Right ventricle myocardium inferior (tissue), 1 donor: ENCODE data around the gene SLC12A6. TPM values are rescaled to one million over a fixed set of nuclear protein-coding genes. Genes with fewer than 3 reads are reported as not detected.
A peak's percentile ranks its signal among the peaks of the same experiment; 100 is the strongest.

Experiments used
- ATAC-seq: fragments of 200-7000 bp; cut with Tn5 transposase; one replicate; pipeline ENCODE4 v1.9.1; 2020; ENCODE audit warnings: mild to moderate bottlenecking, moderate library complexity
- DNase-seq: peaks from one replicate; pipeline ENCODE4 v3.0.0; 2021; ENCODE audit errors: missing footprints
- intact Hi-C: fragments of 100-400 bp; cut with DNase I; formaldehyde crosslinking; loops from one replicate; pipeline ENCODE4 v1.11.0; 2022
- total RNA-seq: library from RNA; stranded (reverse); fragmentation: NEBNext Ultra II Directional; extraction: Animal tissue kit (Norgen Biotek cat#: 25700); gene quantifications from one replicate; pipeline ENCODE4 v1.2.1, GENCODE V29; 2021
- donor health status: DM: no; HTN: yes; CAD: no; lungs with severe emphysema.

The SLC12A6 gene
- total RNA-seq, 1 donor from 2014 or later, result 30.4 TPM

DNA sequence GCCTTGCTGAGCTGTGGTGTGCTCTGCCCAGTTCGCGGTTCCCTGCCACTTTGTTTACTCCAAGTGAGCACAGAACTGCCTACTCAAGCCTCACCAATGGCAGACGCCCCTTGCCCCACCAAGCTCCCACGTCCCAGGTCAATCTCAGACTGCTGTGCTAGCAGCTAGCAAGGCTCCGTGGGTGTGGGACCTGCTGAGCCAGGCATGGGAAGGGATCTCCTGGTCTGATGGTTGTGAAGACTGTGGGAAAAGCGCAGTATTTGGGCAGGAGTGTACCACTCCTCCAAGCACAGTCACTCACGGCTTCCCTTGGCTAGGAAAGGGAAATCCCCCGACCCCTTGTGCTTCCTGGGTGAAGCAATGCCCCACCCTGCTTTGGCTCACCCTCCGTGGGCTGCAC lies 45.0 kb downstream of the SLC12A6 start:
- ATAC-seq (no peak), DNase-seq (no peak)
- intact Hi-C loops, result no loop called here

DNA sequence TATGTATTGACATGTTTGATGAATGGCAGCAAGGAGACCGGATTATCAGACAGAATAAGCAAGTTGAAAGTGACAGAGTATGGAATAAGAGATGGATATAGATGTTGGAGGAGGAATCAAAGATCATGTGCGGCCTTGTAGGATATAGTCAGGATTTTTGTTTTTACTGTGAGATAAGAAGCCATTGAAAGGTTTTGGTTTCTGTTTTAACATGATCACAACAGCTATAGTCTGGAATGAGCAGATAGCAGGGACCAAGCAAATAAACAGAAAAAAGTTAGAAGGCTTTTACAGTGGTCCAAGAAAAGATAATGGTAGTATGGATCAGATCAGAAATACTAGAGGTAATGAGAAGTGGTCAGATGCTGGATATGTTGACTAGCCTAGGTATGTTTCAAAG lies 52.6 kb downstream of the SLC12A6 start:
- no peak for DNase-seq
- ATAC-seq, result no peak
- intact Hi-C loops, result no loop called here

DNA sequence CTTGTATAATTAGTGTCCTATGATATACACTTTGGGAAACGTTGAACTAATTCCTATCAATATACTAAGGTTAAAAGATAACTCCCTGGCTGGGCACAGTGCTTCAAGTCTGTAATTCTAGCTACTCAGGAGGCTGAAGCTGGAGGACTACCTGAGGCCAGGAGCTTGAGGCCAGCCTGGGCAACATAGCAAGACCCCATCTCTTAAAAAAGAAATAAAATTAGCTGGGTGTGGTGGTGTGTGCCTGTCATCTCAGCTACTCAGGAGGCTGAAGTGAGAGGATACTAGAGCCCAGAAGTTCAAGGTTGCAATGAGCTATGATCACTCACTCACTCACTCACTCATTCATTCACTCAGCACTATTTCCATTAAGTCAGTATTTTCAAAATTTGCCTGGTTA lies 55.2 kb downstream of the SLC12A6 start:
- DNase-seq (no peak), ATAC-seq (no peak)
- intact Hi-C loops, result no loop called here

DNA sequence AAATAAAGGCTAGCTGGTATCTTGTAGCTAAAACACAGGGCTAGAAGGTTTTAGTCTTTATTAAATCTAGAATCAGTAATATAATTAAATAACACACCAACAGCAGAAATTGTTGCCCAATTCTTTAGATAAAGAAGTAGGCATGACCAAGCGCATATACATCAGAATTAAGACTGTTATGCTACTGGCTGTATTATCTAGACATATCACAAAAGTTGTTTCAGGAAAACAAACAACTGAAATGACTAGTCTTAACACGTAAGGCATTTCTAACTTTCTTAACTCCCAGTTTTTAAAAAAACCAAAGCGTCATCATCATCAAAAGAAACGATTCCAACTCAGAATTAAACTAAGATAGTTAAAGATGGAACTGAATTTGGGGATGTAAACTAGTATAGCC lies 57.4 kb downstream of the SLC12A6 start:
- intact Hi-C loops, result no loop called here
- no peak for DNase-seq
- ATAC-seq, result no peak

DNA sequence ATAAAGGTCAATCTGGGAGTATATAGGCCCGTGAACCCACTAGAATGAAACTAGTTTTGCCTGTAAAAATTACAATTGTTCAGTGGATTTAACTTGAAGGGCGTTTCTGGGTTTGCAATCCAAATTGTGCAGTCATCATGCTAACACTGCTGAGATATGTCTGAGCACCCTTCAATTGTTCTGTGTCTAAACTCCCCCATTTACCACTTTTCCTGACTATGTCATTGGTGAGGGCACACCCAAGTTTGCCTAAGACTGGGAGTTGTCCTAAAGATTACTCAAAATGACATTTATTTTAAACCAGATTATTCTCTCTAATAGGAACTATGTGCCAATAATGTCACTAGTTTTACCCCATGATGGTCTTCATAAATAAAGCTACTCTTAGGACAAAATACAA lies 58.2 kb downstream of the SLC12A6 start:
- intact Hi-C loops, result no loop called here
- ATAC-seq, result peak; percentile 31
- no peak for DNase-seq

DNA sequence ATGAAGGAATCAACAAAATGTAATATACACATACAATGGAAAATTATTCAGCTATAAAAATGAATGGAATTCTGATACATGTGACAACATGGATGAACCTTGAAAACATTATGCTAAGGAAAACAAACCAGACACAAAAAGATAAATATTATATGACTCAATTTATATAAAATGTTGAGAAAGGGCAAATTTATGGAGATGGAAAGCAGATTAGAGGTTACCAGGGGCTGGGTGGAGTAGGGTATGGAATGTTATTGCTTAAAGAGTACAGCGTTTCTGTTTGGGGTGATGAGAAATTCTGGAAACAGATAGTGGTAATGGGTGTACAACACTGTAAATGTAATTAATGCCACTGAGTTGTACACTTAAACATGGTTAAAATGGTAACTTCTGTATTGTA lies 61.9 kb downstream of the SLC12A6 start:
- DNase-seq (no peak), ATAC-seq (no peak)
- intact Hi-C loops, result no loop called here

DNA sequence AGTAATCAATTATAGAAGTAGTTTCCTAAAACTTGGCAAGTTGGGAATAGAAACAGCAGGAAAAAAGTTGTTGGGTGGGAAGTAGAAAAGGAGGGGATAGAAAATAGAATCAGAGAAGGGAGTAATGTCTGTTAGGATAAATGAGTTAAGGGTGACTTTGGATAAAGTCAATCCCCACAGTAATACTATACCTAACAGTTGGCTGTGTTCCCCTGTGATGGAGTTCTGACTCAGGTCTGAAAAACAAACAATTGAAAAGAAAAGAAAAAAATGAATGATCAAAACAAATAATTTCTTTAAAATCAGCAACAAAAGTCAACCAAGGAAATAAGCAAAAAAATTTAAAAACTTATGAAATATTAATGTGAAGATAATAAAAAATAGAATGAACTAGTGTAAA lies 62.4 kb downstream of the SLC12A6 start:
- ATAC-seq (no peak), DNase-seq (no peak)
- intact Hi-C loops, result no loop called here

DNA sequence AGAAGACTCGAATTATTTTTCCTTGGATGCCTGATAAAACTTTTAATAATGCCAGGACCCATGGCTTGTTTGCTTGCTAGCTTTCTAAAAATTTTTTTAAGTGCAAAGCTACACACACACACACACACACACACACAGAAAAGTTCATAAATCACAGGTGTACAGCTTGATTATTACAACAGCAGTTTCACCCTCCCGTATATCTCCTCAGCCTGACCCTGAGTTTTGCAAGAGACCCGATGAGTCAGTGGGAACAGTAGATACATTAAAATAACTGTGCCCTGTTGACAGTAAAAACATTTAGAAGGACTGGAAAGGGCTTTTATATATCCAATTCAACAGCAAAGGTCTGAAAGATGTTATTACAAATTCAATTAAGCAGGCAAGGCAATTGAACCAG lies 66.1 kb downstream of the SLC12A6 start:
- DNase-seq (no peak), ATAC-seq (no peak)
- intact Hi-C loops, result no loop called here

DNA sequence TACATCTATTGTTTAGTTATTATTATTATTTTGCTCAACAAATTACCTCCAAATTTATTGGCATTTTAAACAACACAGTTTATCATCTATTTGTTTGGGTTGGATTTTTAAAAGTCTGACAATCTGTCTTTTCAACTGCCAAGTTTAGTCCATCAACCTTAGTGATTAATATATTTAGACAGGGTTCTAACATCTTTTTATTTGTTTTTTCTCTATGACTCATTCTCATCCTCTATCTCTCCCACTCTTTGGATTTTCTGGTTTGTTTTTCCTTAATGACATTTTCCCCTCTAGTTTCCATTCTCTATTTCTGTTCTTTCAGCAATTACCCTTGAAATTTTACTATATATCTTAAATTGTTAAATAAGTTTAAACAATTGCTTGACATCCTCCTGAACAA lies 70.8 kb downstream of the SLC12A6 start:
- intact Hi-C loops, result no loop called here
- DNase-seq, result no peak
- no peak for ATAC-seq

DNA sequence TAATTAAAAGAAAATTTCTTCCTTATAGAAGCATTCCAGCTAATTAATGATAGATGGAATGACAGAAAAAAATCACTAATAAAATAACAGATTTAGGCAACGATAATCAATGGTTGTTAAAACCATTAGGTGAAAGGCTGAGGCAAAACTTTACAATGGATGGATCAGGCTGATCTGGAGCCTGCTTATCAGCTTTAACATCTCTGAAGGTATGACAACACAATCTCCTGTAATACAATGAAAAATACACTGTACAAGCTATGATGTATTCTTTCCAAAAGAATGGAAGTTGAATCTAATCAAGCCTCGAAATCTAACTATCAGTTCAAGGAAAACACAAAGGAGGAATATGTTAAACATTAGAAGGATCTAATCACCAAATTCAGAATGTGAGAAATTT lies 73.5 kb downstream of the SLC12A6 start:
- intact Hi-C loops, result loop anchor here (5.0 kb wide), 1 partner anchor 53 kb away; no protein-coding TSS in a partner anchor
- DNase-seq (no peak), ATAC-seq (no peak)

DNA sequence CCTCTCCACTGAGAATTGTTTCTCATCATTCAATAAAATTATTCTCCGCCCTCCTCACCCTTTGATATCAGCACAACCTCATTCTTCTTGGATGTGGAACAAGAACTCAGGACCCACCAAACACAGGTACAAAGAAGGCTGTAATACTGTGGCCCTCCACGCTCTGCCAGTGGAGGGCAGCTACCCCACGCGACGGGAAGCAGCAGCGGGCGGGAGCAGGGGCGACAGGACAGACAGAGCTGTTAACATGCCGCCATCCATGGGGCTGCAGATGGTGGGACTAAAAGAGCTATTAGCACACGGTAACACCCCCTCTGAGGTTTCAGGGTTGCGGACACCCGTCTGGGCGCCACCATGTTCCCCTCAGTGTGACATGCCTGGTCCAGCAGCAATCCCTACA lies 75.2 kb downstream of the SLC12A6 start:
- no peak for DNase-seq
- intact Hi-C loops, result loop anchor here (5.0 kb wide), 1 partner anchor 55 kb away; no protein-coding TSS in a partner anchor
- ATAC-seq, result no peak

DNA sequence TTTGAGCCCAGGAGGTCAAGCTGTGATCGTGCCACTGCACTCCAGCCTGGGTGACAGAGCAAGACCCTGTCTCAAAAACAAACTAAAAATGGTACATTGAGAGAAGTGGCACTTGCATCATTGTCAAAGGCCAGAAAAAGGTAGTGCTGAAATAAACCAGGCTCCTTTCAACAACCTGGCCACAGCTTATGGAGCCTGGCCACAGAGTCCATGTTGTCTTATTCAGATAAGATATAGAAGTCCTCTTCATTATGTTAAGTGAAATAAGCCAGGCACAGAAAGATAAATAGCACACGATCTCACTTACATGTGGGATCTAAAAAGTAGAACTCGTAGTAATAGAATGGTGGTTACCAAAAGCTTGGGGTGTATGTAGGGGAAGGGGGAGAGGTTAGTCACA lies 78.0 kb downstream of the SLC12A6 start:
- ATAC-seq (peak; percentile 91), DNase-seq (no peak)
- intact Hi-C loops, result loop anchor here (5.0 kb wide), 1 partner anchor 78 kb away; the partner anchor contains the start of gene SLC12A6

DNA sequence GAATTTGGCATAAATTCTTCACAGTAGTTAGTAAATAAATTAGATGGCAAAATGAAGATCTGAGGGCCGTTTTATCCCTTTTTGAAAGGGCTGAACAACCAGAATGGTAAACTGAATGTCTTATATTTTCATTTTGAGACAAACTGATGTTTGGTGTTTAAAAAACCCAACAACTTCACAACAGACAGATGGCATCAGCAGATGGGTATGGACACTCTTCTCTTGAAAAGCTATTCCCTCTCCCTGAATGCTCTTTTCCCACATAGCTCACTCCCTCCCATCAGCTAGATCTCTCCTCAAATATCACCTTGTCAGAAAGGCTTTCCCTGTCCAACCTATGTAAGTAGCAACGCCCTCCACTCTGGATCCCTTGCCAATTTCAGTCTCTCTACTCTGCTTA lies 79.4 kb downstream of the SLC12A6 start:
- intact Hi-C loops, result loop anchor here (5.0 kb wide), 1 partner anchor 79 kb away; the partner anchor contains the start of gene SLC12A6
- no peak for ATAC-seq
- DNase-seq, result no peak

DNA sequence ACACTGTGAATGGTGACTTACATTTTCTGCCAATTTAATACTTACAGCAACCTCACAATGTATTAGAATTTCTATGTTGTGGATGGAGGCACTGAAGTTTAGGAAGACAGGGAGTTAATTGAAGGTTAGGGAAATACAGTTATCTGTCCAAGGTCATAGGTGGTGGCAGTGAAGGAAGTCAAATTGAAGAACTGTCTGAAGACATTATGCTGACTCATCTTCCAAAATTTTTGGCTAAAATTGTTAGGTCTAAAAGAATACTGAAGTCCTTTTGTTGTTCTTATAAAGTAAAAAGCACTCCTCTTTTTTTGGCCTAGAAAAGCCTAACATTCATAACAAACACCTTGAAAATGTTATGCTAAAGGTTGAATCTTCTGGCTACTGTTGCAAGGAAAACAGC lies 85.0 kb downstream of the SLC12A6 start:
- no peak for ATAC-seq
- intact Hi-C loops, result no loop called here

DNA sequence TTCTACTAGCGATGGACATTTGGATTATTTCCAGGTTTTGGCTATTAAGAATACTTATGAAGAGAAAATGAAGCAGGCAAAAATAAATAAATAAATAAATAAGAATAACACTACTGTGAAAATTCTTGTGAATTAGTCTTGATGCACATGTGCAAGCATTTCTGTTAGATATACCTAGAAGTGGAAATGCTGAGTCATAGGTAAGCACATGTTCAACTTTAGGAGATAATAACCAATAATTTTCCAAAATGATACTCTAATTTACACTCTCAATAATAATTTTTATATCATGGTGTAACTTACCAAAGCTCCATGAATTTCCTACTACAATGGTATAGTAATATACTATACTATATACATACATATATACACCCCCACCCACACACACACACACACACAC lies 89.4 kb downstream of the SLC12A6 start:
- ATAC-seq (no peak), DNase-seq (no peak)
- intact Hi-C loops, result no loop called here

More for the DNA sequence above, 85.0 kb downstream of the SLC12A6 start:
- DNase-seq, result no peak

DNA sequence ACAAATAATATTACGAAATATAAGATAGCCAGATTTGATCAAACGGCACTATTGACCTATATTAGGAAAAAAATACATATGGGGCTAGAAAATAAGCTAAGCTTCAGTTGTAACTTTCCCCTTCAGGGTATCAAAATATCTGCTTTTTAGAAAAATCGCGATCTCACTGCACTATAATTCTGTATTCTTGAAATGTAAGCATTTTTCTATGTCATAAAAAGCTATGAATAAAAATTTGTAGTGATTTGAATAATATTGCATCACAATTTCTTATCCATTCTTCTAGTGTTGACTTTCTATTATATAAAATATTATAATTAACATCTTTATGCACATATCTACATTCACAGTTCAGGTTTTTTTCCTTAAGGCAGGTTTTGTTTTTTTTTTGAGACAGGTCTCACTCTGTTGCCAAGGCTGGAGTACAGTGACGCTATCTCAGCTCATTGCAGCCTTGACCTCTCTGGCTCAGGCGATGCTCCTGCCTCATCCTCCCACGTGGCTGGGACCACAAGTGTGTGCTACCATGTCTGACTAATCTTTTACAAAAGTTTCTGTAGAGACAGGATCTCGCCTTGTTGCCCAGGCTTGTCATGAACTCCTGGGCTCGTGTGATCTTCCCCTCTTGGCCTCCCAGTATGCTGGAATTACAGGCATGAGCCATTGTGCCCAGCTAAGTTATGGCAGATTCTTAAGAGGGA lies 91.2 kb downstream of the SLC12A6 start:
- intact Hi-C loops, result no loop called here
- no peak for ATAC-seq
- DNase-seq, result no peak

DNA sequence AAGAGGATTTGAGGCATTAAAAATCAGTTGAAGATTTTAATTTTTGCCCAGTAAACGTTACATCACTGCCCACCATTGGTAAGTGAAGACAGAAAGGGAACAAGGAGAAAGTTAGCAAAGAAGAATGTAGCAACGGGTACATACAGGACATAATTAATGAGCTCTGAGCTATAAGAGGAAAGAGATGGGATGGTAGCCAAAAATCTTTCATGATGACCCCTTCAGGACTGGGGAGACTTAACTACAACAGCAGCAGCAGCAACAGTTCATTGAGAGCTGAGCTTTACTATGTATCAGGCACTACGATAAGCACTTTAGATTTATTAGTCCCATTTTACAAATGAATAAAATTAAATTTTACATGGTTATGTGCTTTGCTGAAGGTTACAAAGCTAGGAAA lies 94.4 kb downstream of the SLC12A6 start:
- intact Hi-C loops, result no loop called here
- DNase-seq (no peak), ATAC-seq (no peak)

DNA sequence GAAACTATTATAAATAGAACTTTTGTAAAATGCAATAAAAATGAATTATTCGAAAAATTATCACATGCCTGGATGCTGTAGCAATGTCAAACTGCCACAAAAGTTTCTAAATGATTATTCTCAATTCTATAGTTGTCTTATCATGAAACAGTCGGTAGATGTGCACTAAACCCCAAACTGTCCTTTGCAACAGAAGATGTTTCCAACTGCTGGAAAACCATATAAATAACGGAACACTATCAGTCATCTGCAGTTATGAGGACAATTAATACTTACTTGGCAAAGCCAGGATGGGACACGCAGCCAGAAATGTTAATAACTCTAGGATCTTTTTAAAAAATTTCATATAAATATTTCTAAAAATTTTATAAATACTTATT lies 95.3 kb downstream of the SLC12A6 start:
- DNase-seq, result no peak
- intact Hi-C loops, result no loop called here
- no peak for ATAC-seq

DNA sequence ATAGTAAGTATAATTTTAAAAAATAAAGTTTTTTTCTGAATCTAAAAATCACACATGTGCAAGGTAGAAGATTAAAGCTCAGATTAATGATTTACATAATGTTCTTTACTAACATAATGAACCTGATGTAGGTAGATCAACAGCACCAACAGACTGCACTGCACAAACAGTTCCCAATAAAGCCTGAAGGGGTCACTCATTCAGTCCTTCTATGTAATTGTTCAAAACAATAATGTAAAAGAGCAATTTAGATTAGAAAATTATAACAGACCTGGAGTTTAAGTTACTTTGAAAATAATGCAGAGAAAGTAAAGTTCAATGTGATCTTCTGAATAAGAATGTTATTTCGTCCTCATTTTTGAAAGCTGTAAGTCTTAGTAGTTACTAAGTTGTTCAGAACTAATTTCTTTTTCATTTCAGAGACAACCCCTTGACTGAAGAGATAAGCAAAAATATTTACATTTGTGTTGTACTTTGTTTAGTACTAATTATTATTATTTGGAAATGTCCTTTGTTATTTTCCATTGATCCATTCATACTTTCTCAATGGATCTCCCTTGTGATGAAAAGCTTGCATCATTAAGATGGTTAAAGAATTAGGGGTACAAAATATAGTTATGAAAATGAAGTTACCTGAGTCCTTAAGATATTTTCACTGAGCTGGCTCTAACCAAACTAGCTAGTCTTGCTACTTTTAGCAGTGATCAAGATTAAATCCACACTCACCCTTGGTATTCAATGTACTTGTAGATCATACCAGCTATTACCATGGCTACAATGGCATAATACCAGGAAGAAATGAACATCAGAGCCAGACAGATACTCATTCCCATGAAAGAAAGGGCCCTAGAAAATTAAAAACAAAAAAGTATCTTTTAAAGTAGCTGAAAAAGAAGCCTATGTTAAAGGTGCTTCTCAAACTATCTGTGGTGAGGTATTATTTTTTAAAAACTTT lies 95.9 kb downstream of the SLC12A6 start:
- ATAC-seq (no peak), DNase-seq (no peak)
- intact Hi-C loops, result loop anchor here (1.0 to 2.0 kb wide), 2 partner anchors 101 to 126 kb away; partner anchors contain the start of genes LPCAT4, NOP10 and NUTM1

DNA sequence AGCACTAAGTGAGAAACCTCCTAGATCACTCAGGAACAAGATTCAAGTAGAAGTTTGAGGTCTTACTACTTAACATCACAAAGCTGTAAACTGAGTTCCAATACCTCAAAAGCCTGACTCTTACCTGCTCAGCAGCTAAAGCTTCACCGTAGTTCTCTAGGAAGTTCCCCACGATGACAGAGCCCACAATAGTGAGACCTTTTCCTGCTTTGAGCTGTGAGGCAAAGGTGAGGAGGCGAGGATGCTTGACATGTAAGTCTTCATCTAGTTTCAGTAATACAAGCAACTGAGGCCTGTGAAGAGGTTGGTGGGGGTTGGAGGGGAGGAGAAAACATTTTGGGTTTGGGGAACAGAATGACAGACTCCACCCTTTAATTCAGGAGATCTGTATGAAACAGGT lies 97.0 kb downstream of the SLC12A6 start:
- DNase-seq (no peak), ATAC-seq (no peak)
- intact Hi-C loops, result loop anchor here (2.0 kb wide), 1 partner anchor 102 kb away; the partner anchor contains the start of genes NOP10 and NUTM1
